ENCODE results near the gene NCBP3.

The NCBP3 gene

GRCh38 chr17:3770466-3770865, 75.6 kb downstream of the NCBP3 start:
- no peaks in the 10 kb centered on the region for H3K9me3 Mint-ChIP-seq
- H3K27me3 Mint-ChIP-seq = no peaks in the 10 kb centered on the region
- H3K4me3 Mint-ChIP-seq = no peak overlapping the region
- peaks cover 2% of the 10 kb centered on the region for H3K36me3 Mint-ChIP-seq
- H3K4me1 Mint-ChIP-seq = peaks cover 38% of the 10 kb centered on the region
- no peak overlapping the region for H3K27ac Mint-ChIP-seq

GRCh38 chr17:3768769-3769168, 77.3 kb downstream of the NCBP3 start:
- no peaks in the 10 kb centered on the region for H3K9me3 Mint-ChIP-seq
- peaks cover 44% of the 10 kb centered on the region for H3K4me1 Mint-ChIP-seq
- no peaks in the 10 kb centered on the region for H3K27me3 Mint-ChIP-seq
- H3K36me3 Mint-ChIP-seq = peaks cover 2% of the 10 kb centered on the region
- H3K27ac Mint-ChIP-seq = peak overlapping the region; percentile 18
- H3K4me3 Mint-ChIP-seq = no peak overlapping the region

GRCh38 chr17:3768341-3768740, 77.7 kb downstream of the NCBP3 start:
- Mint-ChIP-seq H3K27ac (peak overlapping the region; percentile 18), H3K36me3 (peaks cover 2% of the 10 kb centered on the region), H3K4me1 (peaks cover 47% of the 10 kb centered on the region), H3K27me3 (no peaks in the 10 kb centered on the region), H3K4me3 (no peak overlapping the region), H3K9me3 (no peaks in the 10 kb centered on the region)

GRCh38 chr17:3766779-3767178, 79.3 kb downstream of the NCBP3 start:
- Mint-ChIP-seq H3K27me3 (no peaks in the 10 kb centered on the region), H3K4me3 (no peak overlapping the region), H3K9me3 (no peaks in the 10 kb centered on the region), H3K4me1 (peaks cover 45% of the 10 kb centered on the region), H3K27ac (no peak overlapping the region), H3K36me3 (peaks cover 2% of the 10 kb centered on the region)

GRCh38 chr17:3765981-3766380, 80.1 kb downstream of the NCBP3 start:
- peak overlapping the region; percentile 73 for H3K4me3 Mint-ChIP-seq
- H3K27ac Mint-ChIP-seq = no peak overlapping the region
- H3K9me3 Mint-ChIP-seq = no peaks in the 10 kb centered on the region
- H3K36me3 Mint-ChIP-seq = peaks cover 2% of the 10 kb centered on the region
- H3K27me3 Mint-ChIP-seq = no peaks in the 10 kb centered on the region
- peaks cover 39% of the 10 kb centered on the region for H3K4me1 Mint-ChIP-seq

GRCh38 chr17:3763777-3764170, 82.3 kb downstream of the NCBP3 start:
- Mint-ChIP-seq H3K27ac (no peak overlapping the region), H3K27me3 (no peaks in the 10 kb centered on the region), H3K9me3 (no peaks in the 10 kb centered on the region), H3K4me1 (peaks cover 31% of the 10 kb centered on the region), H3K4me3 (peak overlapping the region; percentile 49), H3K36me3 (peaks cover 2% of the 10 kb centered on the region)

- peaks cover 26% of the 10 kb centered on the region for H3K4me1 Mint-ChIP-seq
- H3K36me3 Mint-ChIP-seq = no peaks in the 10 kb centered on the region
- peak overlapping the region; percentile 49 for H3K4me3 Mint-ChIP-seq
- H3K9me3 Mint-ChIP-seq = no peaks in the 10 kb centered on the region
- H3K27me3 Mint-ChIP-seq = no peaks in the 10 kb centered on the region
- no peak overlapping the region for H3K27ac Mint-ChIP-seq
Measured at GRCh38 chr17:3762922-3763776, 82.9 kb downstream of the NCBP3 start.

- Mint-ChIP-seq H3K36me3 (no peaks in the 10 kb centered on the region), H3K4me1 (peaks cover 29% of the 10 kb centered on the region)
Measured at GRCh38 chr17:3761918-3762380, 84.1 kb downstream of the NCBP3 start.

GRCh38 chr17:3761036-3761917, 84.8 kb downstream of the NCBP3 start:
- Mint-ChIP-seq H3K36me3 (no peaks in the 10 kb centered on the region), H3K4me3 (no peak overlapping the region), H3K4me1 (peaks cover 25% of the 10 kb centered on the region), H3K9me3 (no peaks in the 10 kb centered on the region), H3K27me3 (no peaks in the 10 kb centered on the region), H3K27ac (no peak overlapping the region)

More at GRCh38 chr17:3761918-3762380, 84.1 kb downstream of the NCBP3 start:
- H3K9me3 Mint-ChIP-seq = no peaks in the 10 kb centered on the region
- H3K27ac Mint-ChIP-seq = no peak overlapping the region
- no peaks in the 10 kb centered on the region for H3K27me3 Mint-ChIP-seq
- H3K4me3 Mint-ChIP-seq = no peak overlapping the region

GRCh38 chr17:3759597-3760216, 86.3 kb downstream of the NCBP3 start:
- H3K27ac Mint-ChIP-seq = peak overlapping the region; percentile 4
- peaks cover 18% of the 10 kb centered on the region for H3K4me1 Mint-ChIP-seq
- no peaks in the 10 kb centered on the region for H3K9me3 Mint-ChIP-seq

GRCh38 chr17:3755335-3756030, 90.6 kb downstream of the NCBP3 start:
- Mint-ChIP-seq H3K4me1 (peaks cover 23% of the 10 kb centered on the region), H3K36me3 (no peaks in the 10 kb centered on the region), H3K9me3 (no peaks in the 10 kb centered on the region), H3K27ac (no peak overlapping the region), H3K4me3 (peak overlapping the region; percentile 36), H3K27me3 (no peaks in the 10 kb centered on the region)

More at GRCh38 chr17:3759597-3760216, 86.3 kb downstream of the NCBP3 start:
- H3K36me3 Mint-ChIP-seq = no peaks in the 10 kb centered on the region
- H3K4me3 Mint-ChIP-seq = no peak overlapping the region
- H3K27me3 Mint-ChIP-seq = no peaks in the 10 kb centered on the region

- Mint-ChIP-seq H3K4me3 (no peak overlapping the region), H3K36me3 (no peaks in the 10 kb centered on the region), H3K9me3 (no peaks in the 10 kb centered on the region), H3K27me3 (no peaks in the 10 kb centered on the region), H3K27ac (no peak overlapping the region), H3K4me1 (peaks cover 28% of the 10 kb centered on the region)
Measured at GRCh38 chr17:3754458-3755334, 91.3 kb downstream of the NCBP3 start.

- no peaks in the 10 kb centered on the region for H3K9me3 Mint-ChIP-seq
- no peak overlapping the region for H3K4me3 Mint-ChIP-seq
- H3K36me3 Mint-ChIP-seq = no peaks in the 10 kb centered on the region
- no peak overlapping the region for H3K27ac Mint-ChIP-seq
- no peaks in the 10 kb centered on the region for H3K27me3 Mint-ChIP-seq
- H3K4me1 Mint-ChIP-seq = peaks cover 28% of the 10 kb centered on the region
Measured at GRCh38 chr17:3754066-3754457, 92.0 kb downstream of the NCBP3 start.

- Mint-ChIP-seq H3K27ac (no peak overlapping the region), H3K27me3 (no peaks in the 10 kb centered on the region), H3K4me3 (no peak overlapping the region), H3K4me1 (peaks cover 32% of the 10 kb centered on the region), H3K36me3 (no peaks in the 10 kb centered on the region), H3K9me3 (no peaks in the 10 kb centered on the region)
Measured at GRCh38 chr17:3753624-3754023, 92.4 kb downstream of the NCBP3 start.

All from activated naive CD4-positive, alpha-beta T cell treated with anti-CD3 and anti-CD28 coated beads, Interleukin-2, amount 50 U/mL, for 24 hours (primary cell).